Lower leg skin (tissue), 3 donors: Measurements from ENCODE around the gene ERVK3-1.

ENCODE experiments used
- POLR2A ChIP-seq, 2 donors: fragments of 450-650 bp; IDR thresholded peaks; one replicate each; pipeline ENCODE4 v1.6.1; 2016 to 2017; ENCODE audit warnings: antibody characterized with exemption in 2 of 2, mild to moderate bottlenecking in 1 of 2, moderate library complexity in 1 of 2
- TF ChIP-seq, protein P1 (sequence below), 3 donors: fragments of 450-650 bp; IDR thresholded peaks; one replicate each; pipeline ENCODE4 v1.5.1; 2016; ENCODE audit warnings: antibody characterized with exemption in 3 of 3, mild to moderate bottlenecking in 3 of 3, moderate library complexity in 2 of 3

GRCh38 chr19:58349590-58349989, 44.4 kb downstream of the ERVK3-1 start:
- no peak for TF ChIP-seq POLR2A (IDR thresholded peaks at IDR 0.05)
- TF ChIP-seq, protein P1, sequence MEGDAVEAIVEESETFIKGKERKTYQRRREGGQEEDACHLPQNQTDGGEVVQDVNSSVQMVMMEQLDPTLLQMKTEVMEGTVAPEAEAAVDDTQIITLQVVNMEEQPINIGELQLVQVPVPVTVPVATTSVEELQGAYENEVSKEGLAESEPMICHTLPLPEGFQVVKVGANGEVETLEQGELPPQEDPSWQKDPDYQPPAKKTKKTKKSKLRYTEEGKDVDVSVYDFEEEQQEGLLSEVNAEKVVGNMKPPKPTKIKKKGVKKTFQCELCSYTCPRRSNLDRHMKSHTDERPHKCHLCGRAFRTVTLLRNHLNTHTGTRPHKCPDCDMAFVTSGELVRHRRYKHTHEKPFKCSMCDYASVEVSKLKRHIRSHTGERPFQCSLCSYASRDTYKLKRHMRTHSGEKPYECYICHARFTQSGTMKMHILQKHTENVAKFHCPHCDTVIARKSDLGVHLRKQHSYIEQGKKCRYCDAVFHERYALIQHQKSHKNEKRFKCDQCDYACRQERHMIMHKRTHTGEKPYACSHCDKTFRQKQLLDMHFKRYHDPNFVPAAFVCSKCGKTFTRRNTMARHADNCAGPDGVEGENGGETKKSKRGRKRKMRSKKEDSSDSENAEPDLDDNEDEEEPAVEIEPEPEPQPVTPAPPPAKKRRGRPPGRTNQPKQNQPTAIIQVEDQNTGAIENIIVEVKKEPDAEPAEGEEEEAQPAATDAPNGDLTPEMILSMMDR (IDR thresholded peaks at IDR 0.05), result no peak
